ENCODE measurements around the gene IL1RAPL1.

The IL1RAPL1 gene

DNA sequence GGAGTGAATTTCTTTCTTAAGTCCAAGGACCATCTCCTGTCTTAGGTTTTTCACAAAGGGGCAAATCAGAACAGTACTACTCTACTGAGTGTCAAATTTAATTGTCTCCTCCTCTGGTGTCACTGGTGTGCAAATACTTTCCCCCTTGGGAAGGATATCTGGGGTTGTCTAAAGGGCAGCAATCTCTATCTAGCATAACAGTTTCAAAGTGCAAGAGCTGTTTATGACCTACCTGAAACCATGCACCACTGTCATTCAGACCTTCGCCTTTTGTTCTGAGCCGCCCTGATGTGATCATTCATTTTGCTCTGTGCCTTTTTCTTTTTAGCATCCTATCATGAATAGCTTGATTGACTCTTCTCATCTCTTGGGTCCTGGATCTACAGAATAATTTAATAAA lies 39.3 kb downstream of the IL1RAPL1 start:
- no peak for TF ChIP-seq ZFP30 (CRISPR knock-in tag; IDR thresholded peaks at IDR 0.05)
- no peak for TF ChIP-seq ZNF8 (CRISPR knock-in tag; IDR thresholded peaks at IDR 0.05)
- TF ChIP-seq ESRRG (CRISPR knock-in tag; IDR thresholded peaks at IDR 0.05) = no peak
- no peak for TF ChIP-seq TCF4 (CRISPR knock-in tag; IDR thresholded peaks at IDR 0.05; ENCODE audit: borderline replicate concordance)
- TF ChIP-seq CSRNP3 (CRISPR knock-in tag; IDR thresholded peaks at IDR 0.05) = no peak
- TF ChIP-seq ARNTL (CRISPR knock-in tag; IDR thresholded peaks at IDR 0.05; ENCODE audit: borderline replicate concordance, low read depth) = no peak
- TF ChIP-seq, protein P1, sequence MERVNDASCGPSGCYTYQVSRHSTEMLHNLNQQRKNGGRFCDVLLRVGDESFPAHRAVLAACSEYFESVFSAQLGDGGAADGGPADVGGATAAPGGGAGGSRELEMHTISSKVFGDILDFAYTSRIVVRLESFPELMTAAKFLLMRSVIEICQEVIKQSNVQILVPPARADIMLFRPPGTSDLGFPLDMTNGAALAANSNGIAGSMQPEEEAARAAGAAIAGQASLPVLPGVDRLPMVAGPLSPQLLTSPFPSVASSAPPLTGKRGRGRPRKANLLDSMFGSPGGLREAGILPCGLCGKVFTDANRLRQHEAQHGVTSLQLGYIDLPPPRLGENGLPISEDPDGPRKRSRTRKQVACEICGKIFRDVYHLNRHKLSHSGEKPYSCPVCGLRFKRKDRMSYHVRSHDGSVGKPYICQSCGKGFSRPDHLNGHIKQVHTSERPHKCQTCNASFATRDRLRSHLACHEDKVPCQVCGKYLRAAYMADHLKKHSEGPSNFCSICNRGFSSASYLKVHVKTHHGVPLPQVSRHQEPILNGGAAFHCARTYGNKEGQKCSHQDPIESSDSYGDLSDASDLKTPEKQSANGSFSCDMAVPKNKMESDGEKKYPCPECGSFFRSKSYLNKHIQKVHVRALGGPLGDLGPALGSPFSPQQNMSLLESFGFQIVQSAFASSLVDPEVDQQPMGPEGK (CRISPR knock-in tag; IDR thresholded peaks at IDR 0.05; ENCODE audit: borderline replicate concordance) = no peak
- TF ChIP-seq ZNF70 (CRISPR knock-in tag; IDR thresholded peaks at IDR 0.05) = no peak
- no peak for TF ChIP-seq ZC3H10 (CRISPR knock-in tag; IDR thresholded peaks at IDR 0.05)
- TF ChIP-seq SNAI2 (CRISPR knock-in tag; IDR thresholded peaks at IDR 0.05) = no peak
- TF ChIP-seq, protein P2, sequence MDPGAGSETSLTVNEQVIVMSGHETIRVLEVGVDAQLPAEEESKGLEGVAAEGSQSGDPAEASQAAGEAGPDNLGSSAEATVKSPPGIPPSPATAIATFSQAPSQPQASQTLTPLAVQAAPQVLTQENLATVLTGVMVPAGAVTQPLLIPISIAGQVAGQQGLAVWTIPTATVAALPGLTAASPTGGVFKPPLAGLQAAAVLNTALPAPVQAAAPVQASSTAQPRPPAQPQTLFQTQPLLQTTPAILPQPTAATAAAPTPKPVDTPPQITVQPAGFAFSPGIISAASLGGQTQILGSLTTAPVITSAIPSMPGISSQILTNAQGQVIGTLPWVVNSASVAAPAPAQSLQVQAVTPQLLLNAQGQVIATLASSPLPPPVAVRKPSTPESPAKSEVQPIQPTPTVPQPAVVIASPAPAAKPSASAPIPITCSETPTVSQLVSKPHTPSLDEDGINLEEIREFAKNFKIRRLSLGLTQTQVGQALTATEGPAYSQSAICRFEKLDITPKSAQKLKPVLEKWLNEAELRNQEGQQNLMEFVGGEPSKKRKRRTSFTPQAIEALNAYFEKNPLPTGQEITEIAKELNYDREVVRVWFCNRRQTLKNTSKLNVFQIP (CRISPR knock-in tag; IDR thresholded peaks at IDR 0.05; ENCODE audit: borderline replicate concordance, low read depth) = no peak
- TF ChIP-seq RARB (CRISPR knock-in tag; IDR thresholded peaks at IDR 0.05) = no peak
- no peak for TF ChIP-seq CREB5 (CRISPR knock-in tag; IDR thresholded peaks at IDR 0.05; ENCODE audit: low read depth)
- TF ChIP-seq TSHZ2 (CRISPR knock-in tag; IDR thresholded peaks at IDR 0.05) = no peak
- ATAC-seq = no peak

- ATAC-seq = no peak
- TF ChIP-seq ISL1 (CRISPR knock-in tag; IDR thresholded peaks at IDR 0.05) = no peak
- TF ChIP-seq GLIS3 (CRISPR knock-in tag; IDR thresholded peaks at IDR 0.05) = no peak
- TF ChIP-seq ZFP3 (CRISPR knock-in tag; IDR thresholded peaks at IDR 0.05) = no peak
- TF ChIP-seq, protein P2 (CRISPR knock-in tag; IDR thresholded peaks at IDR 0.05; ENCODE audit: borderline replicate concordance, low read depth) = no peak
Observed at GRCh38 chrX:28628120-28628519, 40.9 kb downstream of the IL1RAPL1 start.

- ATAC-seq = no peak
- TF ChIP-seq BACH2 (CRISPR knock-in tag; IDR thresholded peaks at IDR 0.05; ENCODE audit: borderline replicate concordance) = no peak
- no peak for TF ChIP-seq ZNF8 (CRISPR knock-in tag; IDR thresholded peaks at IDR 0.05)
- TF ChIP-seq SNAI2 (CRISPR knock-in tag; IDR thresholded peaks at IDR 0.05) = no peak
- no peak for TF ChIP-seq ARNTL (CRISPR knock-in tag; IDR thresholded peaks at IDR 0.05; ENCODE audit: borderline replicate concordance, low read depth)
- no peak for TF ChIP-seq TOX (CRISPR knock-in tag; IDR thresholded peaks at IDR 0.05; ENCODE audit: borderline replicate concordance)
- no peak for TF ChIP-seq CSRNP3 (CRISPR knock-in tag; IDR thresholded peaks at IDR 0.05)
- no peak for TF ChIP-seq ESRRG (CRISPR knock-in tag; IDR thresholded peaks at IDR 0.05)
- TF ChIP-seq, protein P1 (CRISPR knock-in tag; IDR thresholded peaks at IDR 0.05; ENCODE audit: borderline replicate concordance) = no peak
- no peak for TF ChIP-seq OSR1 (CRISPR knock-in tag; IDR thresholded peaks at IDR 0.05)
- TF ChIP-seq ZFP30 (CRISPR knock-in tag; IDR thresholded peaks at IDR 0.05) = no peak
- TF ChIP-seq ZNF565 (CRISPR knock-in tag; conservative IDR thresholded peaks at IDR 0.05; ENCODE audit: low read depth) = no peak
- no peak for TF ChIP-seq ISL1 (CRISPR knock-in tag; IDR thresholded peaks at IDR 0.05)
- TF ChIP-seq CSDC2 (CRISPR knock-in tag; IDR thresholded peaks at IDR 0.05) = no peak
- no peak for TF ChIP-seq PPARA (CRISPR knock-in tag; IDR thresholded peaks at IDR 0.05; ENCODE audit: borderline replicate concordance)
- TF ChIP-seq ZC3H10 (CRISPR knock-in tag; IDR thresholded peaks at IDR 0.05) = no peak
- TF ChIP-seq ZNF70 (CRISPR knock-in tag; IDR thresholded peaks at IDR 0.05) = no peak
Observed at GRCh38 chrX:28638775-28639174, 51.5 kb downstream of the IL1RAPL1 start.

All from SK-N-SH treated with all-trans-retinoic acid at 6 μM for 48 hours (cell line).